Measurements from ENCODE around the gene EVL.

EVL gene

GRCh38 chr14:100108840-100109593, 43.8 kb downstream of the EVL start:
- no peak for TF ChIP-seq REST (IDR thresholded peaks at IDR 0.05; ENCODE audit: insufficient replicate concordance, low read depth)
- no peak overlapping the region for H3K27ac ChIP-seq (replicated peaks)
- DNase-seq (ENCODE audit: low read depth in 1 of 2, low spot score in 1 of 2) = no peak
- H3K27me3 ChIP-seq (ENCODE audit: insufficient read depth, poor library complexity, severe bottlenecking) = no peaks in the 10 kb centered on the region
- H3K4me3 ChIP-seq (replicated peaks; ENCODE audit: insufficient read depth, low read length) = no peak overlapping the region

- Histone ChIP-seq H3K27me3 (ENCODE audit: insufficient read depth, poor library complexity, severe bottlenecking) (no peaks in the 10 kb centered on the region), H3K4me3 (replicated peaks; ENCODE audit: insufficient read depth, low read length) (no peak overlapping the region), H3K27ac (replicated peaks) (no peak overlapping the region)
- TF ChIP-seq GABPA (IDR thresholded peaks at IDR 0.05; ENCODE audit: low read depth) (no peak), POLR2AphosphoS5 (IDR thresholded peaks at IDR 0.05; ENCODE audit: low read depth) (no peak), REST (IDR thresholded peaks at IDR 0.05; ENCODE audit: insufficient replicate concordance, low read depth) (no peak), SPI1 (IDR thresholded peaks at IDR 0.05; ENCODE audit: borderline replicate concordance, low read depth) (no peak), CTCF (IDR thresholded peaks at IDR 0.05; ENCODE audit: insufficient read depth, low read length) (no peak)
- no peak for DNase-seq (ENCODE audit: low read depth in 1 of 2, low spot score in 1 of 2)
Observed at GRCh38 chr14:100109594-100109955, 44.4 kb downstream of the EVL start.

- H3K4me3 ChIP-seq (replicated peaks; ENCODE audit: insufficient read depth, low read length) = no peak overlapping the region
- no peak for TF ChIP-seq GABPA (IDR thresholded peaks at IDR 0.05; ENCODE audit: low read depth)
- TF ChIP-seq SPI1 (IDR thresholded peaks at IDR 0.05; ENCODE audit: borderline replicate concordance, low read depth) = no peak
- no peak for TF ChIP-seq REST (IDR thresholded peaks at IDR 0.05; ENCODE audit: insufficient replicate concordance, low read depth)
- no peak for TF ChIP-seq POLR2AphosphoS5 (IDR thresholded peaks at IDR 0.05; ENCODE audit: low read depth)
- TF ChIP-seq CTCF (IDR thresholded peaks at IDR 0.05; ENCODE audit: insufficient read depth, low read length) = no peak
- DNase-seq (ENCODE audit: low read depth in 1 of 2, low spot score in 1 of 2) = no peak
- H3K27me3 ChIP-seq (ENCODE audit: insufficient read depth, poor library complexity, severe bottlenecking) = no peaks in the 10 kb centered on the region
- H3K27ac ChIP-seq (replicated peaks) = no peak overlapping the region
Observed at GRCh38 chr14:100110816-100111215, 45.6 kb downstream of the EVL start.

Measured in HL-60 (cell line).